ENCODE data around the gene IGFBP4.

Gene IGFBP4

DNA sequence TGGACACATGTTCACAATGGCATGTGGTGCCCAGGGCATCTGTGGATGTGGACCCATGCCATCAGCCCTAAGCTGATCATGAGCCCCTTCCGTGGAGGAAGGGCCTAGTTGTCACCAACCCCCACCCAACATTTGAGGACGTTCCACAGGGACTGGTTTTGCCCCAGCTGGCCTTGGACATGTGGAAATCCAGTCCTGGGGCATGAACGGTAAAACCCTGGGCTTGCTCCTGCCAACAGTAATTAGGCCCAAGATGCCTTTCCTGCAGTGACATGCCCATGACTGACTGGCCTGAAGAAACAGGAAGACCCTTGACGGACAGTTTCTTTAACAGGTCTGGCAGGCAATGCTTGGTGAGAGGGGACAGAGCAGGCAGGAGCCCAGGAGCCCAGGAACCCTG is 50.4 kb downstream of the IGFBP4 start:
- no peak for DNase-seq

DNA sequence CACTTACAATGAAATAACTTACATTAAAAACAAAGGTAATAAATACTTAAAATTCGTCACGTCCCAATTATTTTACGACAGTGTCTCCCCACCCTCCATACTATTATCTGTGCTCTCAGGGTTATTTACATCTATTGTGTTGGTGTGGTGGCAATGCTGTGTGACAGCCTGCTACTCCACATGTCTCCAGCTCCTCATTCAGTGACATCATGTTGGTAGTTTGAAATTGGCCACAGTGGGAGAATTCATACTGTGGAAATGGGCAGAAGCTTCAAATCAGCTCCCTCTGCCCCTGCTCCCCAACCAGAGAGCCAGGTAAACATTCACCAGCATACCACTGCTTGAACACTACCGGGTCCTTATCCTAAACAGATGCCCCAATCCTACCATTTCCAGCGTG is 51.9 kb downstream of the IGFBP4 start:
- no peak for DNase-seq

DNA sequence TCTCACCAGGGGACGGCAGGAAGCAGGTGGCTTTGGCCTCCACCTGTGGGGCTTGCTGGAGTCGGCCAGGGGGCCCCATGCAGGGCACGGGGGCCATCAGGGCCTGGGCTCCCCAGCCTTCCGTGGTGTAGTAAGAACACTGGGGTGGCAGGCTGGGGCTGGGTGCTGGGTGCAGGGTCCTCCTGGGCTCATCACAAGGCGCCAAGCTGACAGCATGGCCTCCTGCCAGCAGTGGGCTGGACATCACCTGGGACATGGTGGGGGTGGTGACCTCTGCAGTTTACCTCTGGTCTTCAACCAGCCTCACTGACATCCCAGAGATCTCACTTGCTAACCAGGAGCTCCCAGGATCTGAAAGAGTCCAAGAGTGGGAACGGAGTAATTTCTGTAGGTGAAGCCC is 52.9 kb downstream of the IGFBP4 start:
- DNase-seq: no peak

DNA sequence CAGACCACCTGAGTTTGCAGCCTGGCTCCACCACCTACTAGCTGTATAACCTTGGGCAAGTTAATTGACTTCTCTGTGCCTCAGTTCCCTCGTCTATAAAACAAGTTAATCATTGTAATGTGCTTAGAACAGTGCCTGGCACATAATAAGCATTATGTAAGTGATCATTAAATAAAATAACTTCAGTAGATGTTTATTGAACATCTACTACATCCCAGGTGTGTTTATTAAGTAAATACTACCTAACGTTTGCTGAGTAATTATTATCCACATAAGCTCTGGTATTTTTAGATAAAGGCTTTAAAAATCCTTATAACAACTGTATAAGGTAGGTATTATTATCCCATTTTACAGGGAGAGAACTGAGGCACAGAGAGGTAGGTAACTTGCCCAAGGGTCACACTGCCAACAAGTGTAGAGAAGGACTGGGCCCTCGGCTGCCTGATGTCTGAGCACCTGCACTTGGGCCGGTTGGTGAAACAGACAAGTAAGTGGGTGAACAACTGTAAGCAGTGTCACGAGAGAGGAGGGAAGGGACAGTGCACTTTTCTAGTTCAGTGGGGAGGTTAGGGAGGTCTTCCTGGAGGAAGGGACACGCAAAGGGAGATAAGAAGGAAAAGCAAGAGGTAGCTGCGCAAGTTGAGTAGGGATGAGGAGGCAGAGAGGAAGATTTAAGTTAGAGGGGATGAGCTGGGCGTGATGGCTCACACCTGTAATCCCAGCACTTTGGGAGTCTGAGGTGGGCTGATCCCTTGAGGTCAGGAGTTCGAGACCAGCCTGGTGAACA is 53.6 kb downstream of the IGFBP4 start:
- no peak for DNase-seq

DNA sequence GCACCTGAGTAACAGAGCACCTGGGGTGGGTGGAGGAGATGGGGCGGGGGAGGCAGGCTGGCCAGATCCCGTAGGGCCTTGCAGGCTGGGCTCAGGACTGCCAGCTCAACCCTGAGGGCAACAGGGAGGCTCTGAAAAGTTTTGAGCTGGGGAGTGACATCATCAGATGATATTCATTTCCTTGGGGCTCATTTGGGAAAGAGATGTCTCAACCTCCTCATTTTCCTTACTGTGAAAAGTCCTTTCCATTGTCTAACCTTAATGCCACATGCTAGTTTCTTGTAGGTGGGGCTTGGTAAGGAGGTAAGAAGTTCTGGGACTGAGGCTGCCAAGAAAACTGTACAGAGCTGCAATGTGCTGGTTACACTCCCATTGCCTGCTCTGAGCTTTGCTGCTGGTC is 54.4 kb downstream of the IGFBP4 start:
- no peak for DNase-seq

DNA sequence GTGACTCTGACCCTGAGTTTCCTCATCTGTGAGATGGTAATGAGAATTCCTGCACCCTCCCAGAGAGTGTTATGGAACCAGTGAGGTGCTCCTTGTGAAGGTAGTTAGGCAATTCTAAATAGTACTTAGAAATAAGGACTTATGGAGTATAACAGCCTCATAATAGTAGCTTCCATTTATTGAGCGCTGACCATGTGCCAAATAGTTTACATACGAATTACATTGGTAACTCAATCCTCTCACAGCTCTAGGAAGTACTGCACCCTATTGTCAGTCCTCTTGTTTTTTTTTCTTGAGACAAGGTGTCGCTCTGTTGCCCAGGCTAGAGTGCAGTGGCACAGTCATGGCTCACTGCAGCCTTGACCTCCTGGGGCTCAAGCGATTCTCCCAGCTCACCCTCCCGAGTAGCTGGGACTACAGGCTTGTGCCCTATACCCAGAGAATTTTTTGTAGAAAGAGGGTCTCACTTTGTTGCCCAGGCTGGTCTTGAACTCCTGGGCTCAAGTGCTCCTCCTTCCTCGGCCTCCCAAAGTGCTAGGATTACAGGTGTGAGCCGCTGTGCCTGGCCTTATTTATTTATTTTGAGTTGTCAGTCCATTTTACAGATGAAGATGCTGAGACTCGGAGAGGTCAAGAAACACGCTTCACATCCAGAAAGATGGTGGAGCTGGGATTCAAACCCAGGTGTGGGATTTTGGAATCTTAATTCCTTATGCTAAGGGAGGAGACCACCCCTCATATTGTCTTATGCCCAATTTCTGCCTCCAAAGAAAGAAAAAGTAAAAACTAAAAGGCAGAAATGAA is 55.2 kb downstream of the IGFBP4 start:
- DNase-seq: no peak

DNA sequence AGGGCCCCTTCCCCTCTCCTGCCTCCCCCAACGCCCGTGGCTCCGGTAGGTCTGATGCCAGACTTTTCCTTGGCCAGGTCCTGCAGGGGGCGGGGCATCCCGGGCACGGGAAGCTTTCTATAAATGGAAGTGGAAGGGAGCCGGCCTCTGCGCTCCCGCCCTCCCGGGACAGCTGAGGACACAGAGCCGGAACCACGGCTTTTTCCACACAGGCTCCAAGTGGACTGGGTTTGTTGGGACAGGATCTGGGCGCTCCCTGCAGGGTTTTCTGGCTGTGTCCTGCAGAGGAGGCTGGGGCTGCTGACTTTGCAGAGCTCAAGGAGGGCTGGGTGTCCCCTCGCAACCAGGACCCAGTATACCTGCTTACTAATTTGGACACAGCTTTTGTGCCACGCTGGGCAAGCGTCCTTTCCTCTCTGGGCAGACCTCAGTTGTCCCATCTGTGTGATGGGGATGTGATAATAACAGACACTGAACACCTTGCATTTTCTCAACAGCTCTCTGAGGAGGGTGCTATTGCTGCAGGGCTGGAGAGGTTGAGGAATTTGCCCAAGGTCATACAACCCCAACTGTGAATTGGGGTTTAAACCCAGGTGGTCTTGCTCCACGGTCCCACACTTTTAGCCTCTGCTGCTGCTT is 56.4 kb downstream of the IGFBP4 start:
- no peak for DNase-seq

DNA sequence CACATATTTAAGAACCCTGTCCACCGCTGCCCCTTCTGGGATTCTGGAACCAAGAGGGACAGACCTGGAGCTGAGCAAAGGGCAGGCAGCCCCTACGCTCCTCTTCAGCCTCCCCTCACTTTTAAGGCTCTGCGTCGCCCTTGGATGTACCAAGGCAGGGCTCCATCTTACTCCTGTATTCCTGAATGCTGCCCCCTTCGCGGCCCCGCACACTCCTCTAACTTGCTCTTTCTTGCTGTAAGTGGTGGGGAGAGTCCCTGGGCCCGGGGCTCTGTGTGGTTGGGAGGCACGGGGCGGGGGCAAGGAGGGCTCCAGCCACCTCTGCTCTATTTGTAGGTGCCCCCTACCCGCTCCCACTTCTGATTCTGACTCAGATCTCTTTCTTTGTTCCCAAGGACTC is 56.9 kb downstream of the IGFBP4 start:
- DNase-seq: no peak

DNA sequence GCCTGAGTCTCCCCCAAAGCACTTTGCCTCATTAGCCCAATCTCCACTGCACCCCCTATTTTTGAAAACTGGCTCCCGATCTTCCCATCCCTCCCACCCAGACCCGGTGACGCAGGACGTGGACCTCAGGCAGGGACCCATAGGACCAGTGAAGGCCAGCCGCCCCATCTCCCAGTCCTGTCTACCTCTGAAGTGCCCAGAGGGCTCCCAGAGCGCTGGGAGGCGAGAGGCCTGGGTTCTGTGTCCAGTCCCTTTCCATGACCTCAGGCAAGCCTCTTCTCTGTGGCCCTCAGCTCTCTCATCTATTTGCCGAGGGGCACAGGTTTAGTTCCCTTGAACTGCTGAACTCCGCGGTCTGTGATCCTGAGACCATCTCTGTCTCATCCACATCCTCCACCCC is 57.5 kb downstream of the IGFBP4 start:
- no peak for DNase-seq

DNA sequence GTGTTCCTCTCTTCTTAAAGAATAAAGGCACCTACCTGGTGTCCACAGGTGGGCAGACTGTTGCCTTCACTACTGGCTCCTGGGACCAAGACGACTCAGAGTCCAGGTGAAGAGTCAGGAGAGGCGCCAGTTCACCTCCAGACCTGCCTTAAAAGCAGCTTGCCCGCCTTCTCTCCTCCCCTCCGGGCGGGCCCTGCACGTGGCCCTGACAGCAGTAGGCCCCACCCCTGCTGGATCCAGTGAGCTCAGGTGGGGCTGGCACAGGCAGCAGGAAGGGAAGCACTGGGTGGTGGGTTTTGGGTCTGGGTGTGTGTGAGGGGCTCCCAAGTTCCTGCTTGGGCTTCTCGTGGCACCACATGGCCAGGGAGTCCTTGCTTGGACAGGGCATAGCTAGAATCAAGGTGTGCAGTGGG is 58.3 kb downstream of the IGFBP4 start, which contains the start of gene TNS4:
Gene TNS4 (minus strand): TSS at position 125 of the 413 bp plus-strand sequence. CDS start 5,198 bp downstream, outside the sequence.
- no peak for DNase-seq

DNA sequence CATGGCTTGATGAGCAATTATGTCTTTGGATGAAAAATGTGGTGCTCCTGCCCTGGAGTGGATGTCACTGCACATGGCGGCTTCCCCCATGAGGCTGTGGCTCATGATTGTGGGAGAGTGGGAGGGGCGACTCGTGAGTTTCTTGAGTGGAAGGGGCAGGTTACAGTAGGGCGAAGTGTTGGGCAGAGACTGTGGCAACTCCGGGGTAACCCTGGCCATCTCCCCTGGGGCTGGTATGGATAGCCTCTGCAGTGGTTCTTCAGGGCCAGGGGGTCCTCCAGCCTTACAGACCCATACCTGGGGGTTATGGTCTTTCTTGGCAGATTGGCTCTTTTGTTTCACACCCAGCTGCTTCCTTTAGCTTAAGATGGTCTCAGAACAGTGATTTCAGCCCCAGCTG is 59.5 kb downstream of the IGFBP4 start:
- DNase-seq: no peak

DNA sequence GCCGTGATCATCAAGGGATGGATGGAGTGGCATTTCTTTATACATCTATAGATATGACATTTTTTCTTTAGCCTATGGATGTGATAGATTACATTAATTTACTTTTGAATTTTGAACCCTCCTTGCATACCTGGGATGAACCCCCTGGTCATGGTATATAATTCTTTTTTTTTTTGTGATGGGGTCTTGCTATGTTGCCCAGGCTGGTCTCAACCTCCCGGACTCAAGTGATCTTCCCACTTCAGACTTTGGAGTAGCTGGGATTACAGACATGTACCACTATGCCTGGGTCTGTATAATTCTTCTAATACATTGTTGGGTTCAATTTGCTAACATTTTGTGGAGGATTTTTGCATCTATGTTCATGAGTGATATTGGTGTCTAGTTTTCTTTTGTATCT is 59.9 kb downstream of the IGFBP4 start:
- DNase-seq: no peak

DNA sequence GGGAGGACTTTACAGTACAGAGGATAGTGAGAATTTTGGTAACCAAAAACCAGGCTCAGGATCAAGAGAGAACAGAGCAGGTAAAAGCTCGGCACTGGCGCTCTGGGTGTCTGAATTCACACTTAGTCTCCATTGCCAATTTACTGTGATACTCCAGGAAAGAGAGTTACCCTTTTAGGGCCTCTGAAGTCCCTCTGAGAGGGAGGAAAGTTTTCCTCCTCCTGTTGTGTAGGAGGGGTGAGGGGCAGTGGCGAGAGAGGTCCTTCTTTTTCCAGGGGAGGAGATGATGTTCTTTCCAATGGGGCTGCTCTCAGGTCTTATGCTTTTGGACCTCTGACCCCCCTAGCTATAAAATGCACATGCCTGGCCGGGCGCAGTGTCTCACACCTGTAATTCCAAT is 63.5 kb downstream of the IGFBP4 start:
- no peak for DNase-seq
